Measurements from ENCODE around the gene CACNA1A. TPM values are rescaled to one million over a fixed set of nuclear protein-coding genes. Genes with fewer than 3 reads are reported as not detected.
A peak's percentile ranks its signal among the peaks of the same experiment; 100 is the strongest.

Gene CACNA1A
- total and polyA plus RNA-seq, 2 of the 13 experiments (the other 11 are each of a cell fraction or from before 2014, with no cell fraction given) = not detected

DNA sequence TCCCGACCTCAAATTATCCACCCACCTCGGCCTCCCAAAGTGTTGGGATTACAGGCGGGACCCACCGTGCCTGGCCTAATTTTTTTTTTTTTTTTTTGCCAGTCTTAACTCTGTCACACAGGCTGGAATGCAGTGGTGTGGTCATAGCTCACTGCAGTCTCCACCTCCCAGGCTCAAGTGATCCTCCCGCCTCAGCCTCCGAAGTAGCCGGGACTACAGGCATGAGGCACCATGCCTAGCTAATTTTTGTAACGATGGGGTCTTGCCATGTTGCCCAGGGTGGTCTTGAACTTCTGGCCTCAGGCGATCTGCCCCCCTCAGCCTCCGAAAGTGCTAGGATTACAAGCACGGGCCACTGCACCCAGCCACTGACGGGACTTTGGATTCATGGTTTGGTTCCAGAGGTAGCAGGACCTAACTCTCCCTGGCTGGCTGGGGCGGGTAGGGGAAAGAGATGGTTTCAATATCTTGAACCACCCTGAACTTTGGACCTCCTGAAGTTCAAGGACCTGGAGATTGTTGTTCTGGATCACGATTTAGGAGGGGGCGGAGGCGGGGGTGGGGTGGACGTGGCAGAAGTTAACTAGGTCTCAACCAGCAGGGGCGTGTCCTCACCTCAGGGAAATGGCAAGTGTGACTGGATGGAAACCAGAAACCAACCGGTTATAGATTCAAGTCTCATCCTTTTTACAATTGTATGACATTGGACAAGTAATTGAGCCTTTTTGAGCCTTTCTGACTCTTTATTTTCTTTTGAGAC is 315.3 kb downstream of the CACNA1A start (continued):
- no peak for TF ChIP-seq ZNF615 (CRISPR knock-in tag; IDR thresholded peaks at IDR 0.05; ENCODE audit: borderline replicate concordance)
- TF ChIP-seq, protein P1, sequence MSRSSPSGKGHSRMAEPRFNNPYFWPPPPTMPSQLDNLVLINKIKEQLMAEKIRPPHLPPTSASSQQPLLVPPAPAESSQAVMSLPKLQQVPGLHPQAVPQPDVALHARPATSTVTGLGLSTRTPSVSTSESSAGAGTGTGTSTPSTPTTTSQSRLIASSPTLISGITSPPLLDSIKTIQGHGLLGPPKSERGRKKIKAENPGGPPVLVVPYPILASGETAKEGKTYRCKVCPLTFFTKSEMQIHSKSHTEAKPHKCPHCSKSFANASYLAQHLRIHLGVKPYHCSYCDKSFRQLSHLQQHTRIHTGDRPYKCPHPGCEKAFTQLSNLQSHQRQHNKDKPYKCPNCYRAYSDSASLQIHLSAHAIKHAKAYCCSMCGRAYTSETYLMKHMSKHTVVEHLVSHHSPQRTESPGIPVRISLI (CRISPR knock-in tag; IDR thresholded peaks at IDR 0.05; ENCODE audit: borderline replicate concordance) = peak; percentile 55; the same call in 1 of the 2 replicates
- TF ChIP-seq SAP130 (CRISPR knock-in tag; IDR thresholded peaks at IDR 0.05; ENCODE audit: low read depth) = peak; percentile 72; the same call in 1 of the 2 replicates
- no peak for TF ChIP-seq GMEB1 (CRISPR knock-in tag; IDR thresholded peaks at IDR 0.05; ENCODE audit: borderline replicate concordance)
- TF ChIP-seq ZBTB7A (CRISPR knock-in tag; IDR thresholded peaks at IDR 0.05) = 0 out of 2 replicates have a peak, but pooled peaks have one; percentile 17
- TF ChIP-seq KDM1A (CRISPR knock-in tag; IDR thresholded peaks at IDR 0.05) = peak; percentile 87
- no peak for TF ChIP-seq ZNF564 (CRISPR knock-in tag; IDR thresholded peaks at IDR 0.05)
- TF ChIP-seq GATAD2A (CRISPR knock-in tag; IDR thresholded peaks at IDR 0.05) = peak; percentile 40
- peak; percentile 14; the same call in 1 of the 2 replicates for TF ChIP-seq SMC3 (IDR thresholded peaks at IDR 0.05; ENCODE audit: low read length)
- peak; percentile 43; the same call in 1 of the 2 replicates for TF ChIP-seq RCOR2 (CRISPR knock-in tag; IDR thresholded peaks at IDR 0.05)
- TF ChIP-seq, protein P2, sequence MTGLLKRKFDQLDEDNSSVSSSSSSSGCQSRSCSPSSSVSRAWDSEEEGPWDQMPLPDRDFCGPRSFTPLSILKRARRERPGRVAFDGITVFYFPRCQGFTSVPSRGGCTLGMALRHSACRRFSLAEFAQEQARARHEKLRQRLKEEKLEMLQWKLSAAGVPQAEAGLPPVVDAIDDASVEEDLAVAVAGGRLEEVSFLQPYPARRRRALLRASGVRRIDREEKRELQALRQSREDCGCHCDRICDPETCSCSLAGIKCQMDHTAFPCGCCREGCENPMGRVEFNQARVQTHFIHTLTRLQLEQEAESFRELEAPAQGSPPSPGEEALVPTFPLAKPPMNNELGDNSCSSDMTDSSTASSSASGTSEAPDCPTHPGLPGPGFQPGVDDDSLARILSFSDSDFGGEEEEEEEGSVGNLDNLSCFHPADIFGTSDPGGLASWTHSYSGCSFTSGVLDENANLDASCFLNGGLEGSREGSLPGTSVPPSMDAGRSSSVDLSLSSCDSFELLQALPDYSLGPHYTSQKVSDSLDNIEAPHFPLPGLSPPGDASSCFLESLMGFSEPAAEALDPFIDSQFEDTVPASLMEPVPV (CRISPR knock-in tag; IDR thresholded peaks at IDR 0.05) = 0 out of 2 replicates have a peak, but pooled peaks have one; percentile 30
- TF ChIP-seq ESRRA (CRISPR knock-in tag; IDR thresholded peaks at IDR 0.05; ENCODE audit: low read depth) = 0 out of 2 replicates have a peak, but pooled peaks have one; percentile 29
- peak; percentile 76 for TF ChIP-seq HNF4G (IDR thresholded peaks at IDR 0.05; ENCODE audit: borderline replicate concordance, low read depth, low read length)
- TF ChIP-seq HNF4G (CRISPR knock-in tag; IDR thresholded peaks at IDR 0.05; ENCODE audit: borderline replicate concordance, low read depth) = peak; percentile 67; the same call in 1 of the 2 replicates
- no peak for TF ChIP-seq NKX3-1 (CRISPR knock-in tag; IDR thresholded peaks at IDR 0.05)
- TF ChIP-seq MNT (IDR thresholded peaks at IDR 0.05) = no peak
- no peak for TF ChIP-seq ZNF280B (CRISPR knock-in tag; IDR thresholded peaks at IDR 0.05; ENCODE audit: borderline replicate concordance)
- peak; percentile 27; the same call in 1 of the 2 replicates for TF ChIP-seq MTA1 (CRISPR knock-in tag; IDR thresholded peaks at IDR 0.05; ENCODE audit: borderline replicate concordance)
- TF ChIP-seq, protein P3, sequence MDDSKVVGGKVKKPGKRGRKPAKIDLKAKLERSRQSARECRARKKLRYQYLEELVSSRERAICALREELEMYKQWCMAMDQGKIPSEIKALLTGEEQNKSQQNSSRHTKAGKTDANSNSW (CRISPR knock-in tag; IDR thresholded peaks at IDR 0.05; ENCODE audit: borderline replicate concordance) = no peak
- peak; percentile 66 for TF ChIP-seq MEF2D (CRISPR knock-in tag; IDR thresholded peaks at IDR 0.05)

All from HepG2 (cell line).